Measurements from ENCODE around the gene EYS.
"Not testable (repeated sequence)": the region's sequence is repeated elsewhere in the genome, so short reads cannot be mapped to it uniquely, and the experiment has no call there.

The EYS gene

GRCh38 chr6:63760199-63760598, 1946.8 kb downstream of the EYS start:
- Histone ChIP-seq H3K4me3 (ENCODE audit: low read length, poor library complexity, severe bottlenecking) (no peak overlapping the region), H3K4me2 (ENCODE audit: low read depth, low read length, poor library complexity, severe bottlenecking) (no peak overlapping the region), H3K9ac (ENCODE audit: low read depth, low read length, poor library complexity, severe bottlenecking) (no peak overlapping the region), H3K36me3 (ENCODE audit: insufficient read depth, low read length) (no peaks in the 10 kb centered on the region), H2AFZ (ENCODE audit: low read length) (no peak overlapping the region), H3K27me3 (ENCODE audit: insufficient read depth, low read length, poor library complexity, severe bottlenecking) (no peaks in the 10 kb centered on the region), H3K9me3 (ENCODE audit: insufficient read depth, low read depth, low read length) (no peaks in the 10 kb centered on the region), H3K79me2 (ENCODE audit: insufficient read depth, low read length) (no peaks in the 10 kb centered on the region), H3K4me1 (ENCODE audit: insufficient read depth, low read length, poor library complexity, severe bottlenecking) (no peaks in the 10 kb centered on the region), H4K20me1 (ENCODE audit: insufficient read depth, low read length, poor library complexity, severe bottlenecking) (no peaks in the 10 kb centered on the region), H3K9me2 (replicated peaks; ENCODE audit: low read depth, low read length) (no peaks in the 10 kb centered on the region), H3F3A (ENCODE audit: low read depth) (no peaks in the 10 kb centered on the region)
- TF ChIP-seq EZH2phosphoT487 (IDR thresholded peaks at IDR 0.05; ENCODE audit: borderline replicate concordance) (no peak), CTCF (conservative IDR thresholded peaks at IDR 0.05; ENCODE audit: low read length) (no peak)

- Histone ChIP-seq H3K27me3 (ENCODE audit: insufficient read depth, low read length, poor library complexity, severe bottlenecking) (no peaks in the 10 kb centered on the region), H3K9me2 (replicated peaks; ENCODE audit: low read depth, low read length) (no peaks in the 10 kb centered on the region), H3K4me3 (ENCODE audit: low read length, poor library complexity, severe bottlenecking) (no peak overlapping the region), H2AFZ (ENCODE audit: low read length) (no peak overlapping the region), H3F3A (ENCODE audit: low read depth) (no peaks in the 10 kb centered on the region), H3K36me3 (ENCODE audit: insufficient read depth, low read length) (no peaks in the 10 kb centered on the region), H3K9me3 (ENCODE audit: insufficient read depth, low read depth, low read length) (no peaks in the 10 kb centered on the region), H3K9ac (ENCODE audit: low read depth, low read length, poor library complexity, severe bottlenecking) (no peak overlapping the region), H4K20me1 (ENCODE audit: insufficient read depth, low read length, poor library complexity, severe bottlenecking) (no peaks in the 10 kb centered on the region), H3K4me1 (ENCODE audit: insufficient read depth, low read length, poor library complexity, severe bottlenecking) (no peaks in the 10 kb centered on the region), H3K4me2 (ENCODE audit: low read depth, low read length, poor library complexity, severe bottlenecking) (no peak overlapping the region), H3K79me2 (ENCODE audit: insufficient read depth, low read length) (no peaks in the 10 kb centered on the region)
- TF ChIP-seq EZH2phosphoT487 (IDR thresholded peaks at IDR 0.05; ENCODE audit: borderline replicate concordance) (no peak), CTCF (conservative IDR thresholded peaks at IDR 0.05; ENCODE audit: low read length) (no peak)
Observed at GRCh38 chr6:63759605-63760105, 1947.4 kb downstream of the EYS start.

- no peaks in the 10 kb centered on the region for H3K4me1 ChIP-seq (ENCODE audit: insufficient read depth, low read length, poor library complexity, severe bottlenecking)
- no peak overlapping the region for H2AFZ ChIP-seq (ENCODE audit: low read length)
- no peaks in the 10 kb centered on the region for H3K27me3 ChIP-seq (ENCODE audit: insufficient read depth, low read length, poor library complexity, severe bottlenecking)
- no peaks in the 10 kb centered on the region for H4K20me1 ChIP-seq (ENCODE audit: insufficient read depth, low read length, poor library complexity, severe bottlenecking)
- no peak for TF ChIP-seq EZH2phosphoT487 (IDR thresholded peaks at IDR 0.05; ENCODE audit: borderline replicate concordance)
- no peak for TF ChIP-seq CTCF (conservative IDR thresholded peaks at IDR 0.05; ENCODE audit: low read length)
- H3K4me3 ChIP-seq (ENCODE audit: low read length, poor library complexity, severe bottlenecking) = no peak overlapping the region
- H3K36me3 ChIP-seq (ENCODE audit: insufficient read depth, low read length) = no peaks in the 10 kb centered on the region
- no peak overlapping the region for H3K4me2 ChIP-seq (ENCODE audit: low read depth, low read length, poor library complexity, severe bottlenecking)
- H3K79me2 ChIP-seq (ENCODE audit: insufficient read depth, low read length) = no peaks in the 10 kb centered on the region
- no peaks in the 10 kb centered on the region for H3F3A ChIP-seq (ENCODE audit: low read depth)
- no peak overlapping the region for H3K9ac ChIP-seq (ENCODE audit: low read depth, low read length, poor library complexity, severe bottlenecking)
- no peaks in the 10 kb centered on the region for H3K9me3 ChIP-seq (ENCODE audit: insufficient read depth, low read depth, low read length)
- no peaks in the 10 kb centered on the region for H3K9me2 ChIP-seq (replicated peaks; ENCODE audit: low read depth, low read length)
Observed at GRCh38 chr6:63757826-63758225, 1949.2 kb downstream of the EYS start.

GRCh38 chr6:63757275-63757674, 1949.8 kb downstream of the EYS start:
- H4K20me1 ChIP-seq (ENCODE audit: insufficient read depth, low read length, poor library complexity, severe bottlenecking); H3K9ac ChIP-seq (ENCODE audit: low read depth, low read length, poor library complexity, severe bottlenecking); H2AFZ ChIP-seq (ENCODE audit: low read length); H3K9me3 ChIP-seq (ENCODE audit: insufficient read depth, low read depth, low read length); H3K79me2 ChIP-seq (ENCODE audit: insufficient read depth, low read length); H3K4me3 ChIP-seq (ENCODE audit: low read length, poor library complexity, severe bottlenecking); H3K4me2 ChIP-seq (ENCODE audit: low read depth, low read length, poor library complexity, severe bottlenecking); H3K36me3 ChIP-seq (ENCODE audit: insufficient read depth, low read length); H3K9me2 ChIP-seq (replicated peaks; ENCODE audit: low read depth, low read length); H3K4me1 ChIP-seq (ENCODE audit: insufficient read depth, low read length, poor library complexity, severe bottlenecking); H3F3A ChIP-seq (ENCODE audit: low read depth); H3K27me3 ChIP-seq (ENCODE audit: insufficient read depth, low read length, poor library complexity, severe bottlenecking): not testable (repeated sequence)

All from Loucy (cell line).